Trophoblast cell (in vitro differentiated cells and primary cell): ENCODE data around the gene CHMP1B.

ENCODE experiments used
- DNase-seq, 2 donors: peaks; one replicate each; pipeline ENCODE4 v3.0.0-alpha.2; 2016
- H2AFZ ChIP-seq: 2 replicates; pipeline ENCODE4 v1.6.1; 2013; ENCODE audit warnings: low read length, moderate library complexity, mild to moderate bottlenecking; ENCODE audit not compliant: insufficient read depth, poor library complexity
- H2AK5ac ChIP-seq: 2 replicates; pipeline ENCODE4 v1.6.1; 2013; ENCODE audit warnings: mild to moderate bottlenecking, low read length
- H2BK120ac ChIP-seq: 2 replicates; pipeline ENCODE4 v1.6.1; 2013; ENCODE audit warnings: low read length, mild to moderate bottlenecking, moderate library complexity; ENCODE audit not compliant: insufficient read depth, poor library complexity
- H2BK12ac ChIP-seq: 2 replicates; pipeline ENCODE4 v1.6.1; 2013; ENCODE audit warnings: mild to moderate bottlenecking, low read length, moderate library complexity
- H2BK5ac ChIP-seq: 2 replicates; pipeline ENCODE4 v1.6.1; 2013; ENCODE audit warnings: low read length, low read depth, moderate library complexity, mild to moderate bottlenecking; ENCODE audit not compliant: poor library complexity
- H3K14ac ChIP-seq: 2 replicates; pipeline ENCODE4 v1.6.1; 2013; ENCODE audit warnings: mild to moderate bottlenecking, low read length
- H3K18ac ChIP-seq: 2 replicates; pipeline ENCODE4 v1.6.1; 2013; ENCODE audit warnings: mild to moderate bottlenecking, low read length
- H3K23ac ChIP-seq: 2 replicates; pipeline ENCODE4 v1.6.1; 2013; ENCODE audit warnings: low read length
- H3K27ac ChIP-seq: 2 replicates; pipeline ENCODE4 v1.5.1; 2013; ENCODE audit warnings: low read depth, mild to moderate bottlenecking, inconsistent platforms, low read length, moderate library complexity
- H3K27me3 ChIP-seq: 2 replicates; pipeline ENCODE4 v1.6.1; 2013; ENCODE audit warnings: inconsistent platforms, mild to moderate bottlenecking, low read length, moderate library complexity; ENCODE audit not compliant: insufficient read depth
- H3K36me3 ChIP-seq, 2 experiments: 1 replicate in 1 of 2; 2 replicates in 1 of 2; pipeline ENCODE4 v1.6.1; 2013; ENCODE audit warnings: low read length in 2 of 2, mild to moderate bottlenecking in 2 of 2, moderate library complexity in 1 of 2; ENCODE audit not compliant: insufficient read depth in 2 of 2, control insufficient read depth in 1 of 2
- H3K4ac ChIP-seq: 2 replicates; pipeline ENCODE4 v1.6.1; 2013; ENCODE audit warnings: low read depth, mild to moderate bottlenecking, low read length, moderate library complexity
- H3K4me1 ChIP-seq, 2 experiments: 1 replicate in 1 of 2; 2 replicates in 1 of 2; pipeline ENCODE4 v1.6.1; 2013; ENCODE audit warnings: low read length in 2 of 2, mild to moderate bottlenecking in 2 of 2, moderate library complexity in 1 of 2; ENCODE audit not compliant: insufficient read depth in 2 of 2, control insufficient read depth in 1 of 2
- H3K4me2 ChIP-seq: 2 replicates; pipeline ENCODE4 v1.6.1; 2013; ENCODE audit warnings: inconsistent platforms, mild to moderate bottlenecking, low read length, moderate library complexity
- H3K4me3 ChIP-seq: 2 replicates; pipeline ENCODE4 v1.5.1; 2013; ENCODE audit warnings: mild to moderate bottlenecking, low read depth, low read length, inconsistent platforms
- H3K79me1 ChIP-seq: one replicate; pipeline ENCODE4 v1.6.1; 2013; ENCODE audit warnings: low read length
- H3K79me2 ChIP-seq: 2 replicates; pipeline ENCODE4 v1.6.1; 2013; ENCODE audit warnings: low read length, mild to moderate bottlenecking; ENCODE audit not compliant: control insufficient read depth, insufficient read depth, poor library complexity
- H3K9ac ChIP-seq: 2 replicates; pipeline ENCODE4 v1.6.1; 2013; ENCODE audit warnings: mild to moderate bottlenecking, low read length
- H3K9me3 ChIP-seq: 2 replicates; pipeline ENCODE4 v1.6.1; 2013; ENCODE audit warnings: low read depth, mild to moderate bottlenecking, control low read depth, inconsistent platforms, low read length; ENCODE audit not compliant: insufficient read depth
- H4K12ac ChIP-seq: 2 replicates; pipeline ENCODE4 v1.6.1; 2013; ENCODE audit warnings: low read depth, mild to moderate bottlenecking, low read length, moderate library complexity
- H4K8ac ChIP-seq: 2 replicates; pipeline ENCODE4 v1.6.1; 2013; ENCODE audit warnings: low read depth, mild to moderate bottlenecking, low read length, moderate library complexity
- H4K91ac ChIP-seq: one replicate; pipeline ENCODE4 v1.6.1; 2013; ENCODE audit warnings: low read depth, mild to moderate bottlenecking, low read length, moderate library complexity
- WGBS: extraction: QIAGEN DNeasy Blood & Tissue Kit; methylation state at CpG from one replicate; pipeline ENCODE4 v1.1.7; 2013; ENCODE audit warnings: missing lambda C conversion rate; ENCODE audit not compliant: insufficient read length, insufficient coverage; ENCODE audit errors: extremely low coverage; 5-methylcytosine and 5-hydroxymethylcytosine counted together

CHMP1B gene

DNA sequence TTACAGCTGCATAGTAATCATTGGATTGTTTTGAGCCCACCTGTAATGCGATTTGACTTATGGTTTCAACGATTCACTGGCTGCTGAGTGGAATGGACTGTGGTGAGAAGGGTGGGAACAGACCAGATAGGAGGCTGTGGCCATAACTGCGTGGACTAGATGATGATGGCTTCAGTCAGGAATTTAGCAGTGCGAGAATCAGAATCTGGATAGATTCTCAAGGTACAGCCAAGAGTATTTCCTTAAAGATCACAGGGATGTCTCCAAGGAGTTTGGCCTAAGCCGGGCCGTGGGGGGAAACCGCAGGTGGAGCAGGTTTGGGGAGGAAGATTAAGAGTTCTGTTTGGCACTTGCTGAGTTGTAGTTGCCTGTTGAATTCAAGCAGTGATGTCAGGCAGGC, 44.0 kb upstream of the CHMP1B start:
- peaks cover 3 to 8% of the 10 kb centered on the region in 2 experiments for H3K4me1 ChIP-seq
- no peak overlapping the region for H3K4me2 ChIP-seq
- H2AFZ ChIP-seq: no peak overlapping the region
- H3K79me2 ChIP-seq: no peaks in the 10 kb centered on the region
- H2BK12ac ChIP-seq: no peak overlapping the region
- WGBS: no CpG with 5 or more reads among the region's 7 CpGs
- H3K23ac ChIP-seq: no peak overlapping the region
- H2BK5ac ChIP-seq: no peak overlapping the region
- no peak overlapping the region for H3K27ac ChIP-seq
- H4K12ac ChIP-seq: no peak overlapping the region
- H4K91ac ChIP-seq: no peak overlapping the region
- peak; percentile 13 to 59 for DNase-seq
- H4K8ac ChIP-seq: no peak overlapping the region
- no peaks in the 10 kb centered on the region for H3K9me3 ChIP-seq
- no peak overlapping the region for H3K9ac ChIP-seq
- H3K4ac ChIP-seq: no peak overlapping the region
- no peak overlapping the region for H3K18ac ChIP-seq
- no peaks in the 10 kb centered on the region for H3K27me3 ChIP-seq
- no peak overlapping the region for H2BK120ac ChIP-seq
- no peaks in the 10 kb centered on the region for H3K79me1 ChIP-seq
- H2AK5ac ChIP-seq: no peak overlapping the region
- H3K4me3 ChIP-seq: no peak overlapping the region
- no peaks in the 10 kb centered on the region for H3K36me3 ChIP-seq
- H3K14ac ChIP-seq: no peak overlapping the region

GRCh38 chr18:11808001-11808855, 43.0 kb upstream of the CHMP1B start:
- H3K4me2 ChIP-seq: no peak overlapping the region
- H3K9me3 ChIP-seq: no peaks in the 10 kb centered on the region
- no peak overlapping the region for H4K12ac ChIP-seq
- no peak overlapping the region for H4K91ac ChIP-seq
- no peaks in the 10 kb centered on the region for H3K79me2 ChIP-seq
- H3K27me3 ChIP-seq: no peaks in the 10 kb centered on the region
- no peak overlapping the region for H2AFZ ChIP-seq
- no peak overlapping the region for H2BK120ac ChIP-seq
- no peak overlapping the region for H2BK5ac ChIP-seq
- no peak overlapping the region for H3K4ac ChIP-seq
- H2BK12ac ChIP-seq: no peak overlapping the region
- no peaks in the 10 kb centered on the region for H3K79me1 ChIP-seq
- no peak overlapping the region for H4K8ac ChIP-seq
- H3K23ac ChIP-seq: no peak overlapping the region
- H3K27ac ChIP-seq: no peak overlapping the region
- H2AK5ac ChIP-seq: no peak overlapping the region
- peaks cover 3 to 8% of the 10 kb centered on the region in 2 experiments for H3K4me1 ChIP-seq
- no peak overlapping the region for H3K4me3 ChIP-seq
- H3K9ac ChIP-seq: no peak overlapping the region
- no CpG with 5 or more reads among the region's 11 CpGs for WGBS
- H3K36me3 ChIP-seq: no peaks in the 10 kb centered on the region
- no peak overlapping the region for H3K14ac ChIP-seq
- DNase-seq: peak; percentile 76 to 89
- no peak overlapping the region for H3K18ac ChIP-seq

DNA sequence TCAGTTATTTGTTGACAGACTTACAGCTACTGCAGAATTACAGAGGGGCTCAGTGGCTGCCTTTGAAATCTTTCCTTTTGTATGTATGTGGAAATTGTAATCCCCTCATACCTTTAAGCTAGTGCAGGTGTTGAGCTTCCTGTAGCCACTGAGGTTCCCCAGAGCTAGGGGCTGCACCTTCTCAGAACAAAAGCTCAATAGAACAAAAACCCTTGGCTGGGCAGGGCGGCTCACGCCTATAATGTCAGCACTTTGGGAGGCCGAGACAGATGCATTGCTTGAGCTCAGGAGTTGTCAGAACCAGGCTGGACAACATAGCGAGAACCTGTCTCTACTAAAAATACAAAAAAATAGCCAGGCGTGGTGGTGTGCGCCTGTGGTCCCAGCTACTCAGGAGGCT, 41.3 kb upstream of the CHMP1B start:
- Histone ChIP-seq H3K14ac (no peak overlapping the region), H3K4me1 (peaks cover 3 to 8% of the 10 kb centered on the region in 2 experiments), H3K79me2 (no peaks in the 10 kb centered on the region), H2BK5ac (no peak overlapping the region), H3K18ac (no peak overlapping the region), H3K4me2 (no peak overlapping the region), H3K9me3 (no peaks in the 10 kb centered on the region), H2BK12ac (no peak overlapping the region), H3K4me3 (no peak overlapping the region), H2AK5ac (no peak overlapping the region), H4K91ac (no peak overlapping the region), H3K27ac (no peak overlapping the region), H3K27me3 (no peaks in the 10 kb centered on the region), H4K12ac (no peak overlapping the region), H4K8ac (no peak overlapping the region), H3K36me3 (no peaks in the 10 kb centered on the region), H3K79me1 (no peaks in the 10 kb centered on the region), H3K23ac (no peak overlapping the region), H3K4ac (no peak overlapping the region), H2AFZ (no peak overlapping the region), H2BK120ac (no peak overlapping the region), H3K9ac (no peak overlapping the region)
- WGBS: no CpG with 5 or more reads among the region's 6 CpGs
- DNase-seq: no peak

DNA sequence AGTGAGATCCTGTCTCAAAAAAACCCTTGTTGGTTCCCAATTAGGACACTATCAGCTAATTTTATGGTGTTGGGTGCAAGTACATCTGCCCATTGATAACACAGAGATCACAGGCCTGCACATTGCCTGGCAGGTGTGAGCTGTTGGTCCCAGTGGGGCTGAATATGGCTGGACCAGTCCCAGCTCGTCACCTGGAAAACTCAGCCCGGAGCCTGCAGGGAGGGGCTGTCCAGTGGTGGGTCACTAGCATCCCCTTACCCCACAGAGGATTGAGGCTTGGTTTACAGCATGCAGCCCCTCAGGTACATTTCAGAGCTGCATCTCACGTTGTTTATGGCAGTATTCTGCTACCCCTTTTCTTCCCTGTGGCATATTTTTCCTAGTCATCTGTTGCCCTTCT, 40.8 kb upstream of the CHMP1B start:
- no peaks in the 10 kb centered on the region for H3K9me3 ChIP-seq
- H3K27me3 ChIP-seq: no peaks in the 10 kb centered on the region
- H3K23ac ChIP-seq: no peak overlapping the region
- no peak overlapping the region for H2BK5ac ChIP-seq
- H3K4ac ChIP-seq: no peak overlapping the region
- no peaks in the 10 kb centered on the region for H3K79me2 ChIP-seq
- no peak overlapping the region for H3K4me3 ChIP-seq
- H4K8ac ChIP-seq: no peak overlapping the region
- peaks cover 3 to 8% of the 10 kb centered on the region in 2 experiments for H3K4me1 ChIP-seq
- no peak overlapping the region for H2BK12ac ChIP-seq
- H3K14ac ChIP-seq: no peak overlapping the region
- H3K18ac ChIP-seq: no peak overlapping the region
- no peak overlapping the region for H3K27ac ChIP-seq
- H4K91ac ChIP-seq: no peak overlapping the region
- H3K4me2 ChIP-seq: no peak overlapping the region
- H4K12ac ChIP-seq: no peak overlapping the region
- H3K9ac ChIP-seq: no peak overlapping the region
- no peaks in the 10 kb centered on the region for H3K36me3 ChIP-seq
- no peak overlapping the region for H2AFZ ChIP-seq
- H3K79me1 ChIP-seq: no peaks in the 10 kb centered on the region
- no peak for DNase-seq
- H2BK120ac ChIP-seq: no peak overlapping the region
- H2AK5ac ChIP-seq: no peak overlapping the region
- no CpG with 5 or more reads among the region's 3 CpGs for WGBS
